ENCODE data around the gene HSD17B11. TPM values are rescaled to one million over a fixed set of nuclear protein-coding genes. Genes with fewer than 3 reads are reported as not detected.
A peak's percentile ranks its signal among the peaks of the same experiment; 100 is the strongest.
"Not testable (repeated sequence)": the region's sequence is repeated elsewhere in the genome, so short reads cannot be mapped to it uniquely, and the experiment has no call there.

Gene HSD17B11
- total RNA-seq, 2 donors from 2014 or later, result 17.0 to 24.1 TPM

DNA sequence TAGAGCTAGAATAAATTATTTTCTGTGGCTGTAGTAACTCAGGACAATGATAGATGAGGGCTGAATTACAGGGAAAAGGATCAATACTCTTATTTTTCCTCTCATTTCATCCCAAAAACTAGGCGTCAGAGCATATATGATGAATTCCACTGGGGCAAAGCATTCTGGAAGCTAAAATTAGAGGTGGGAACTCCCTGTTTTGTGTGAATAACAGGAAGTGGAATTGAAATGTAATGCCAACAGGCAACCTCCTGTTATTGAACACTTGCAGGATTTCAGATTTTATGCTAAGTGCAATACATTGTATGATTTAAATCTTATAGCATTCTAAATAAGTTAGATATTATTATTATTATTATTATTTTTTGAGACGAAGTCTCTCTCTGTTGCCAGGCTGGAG lies 20.9 kb downstream of the HSD17B11 start:
- intact Hi-C loops (cut with DNase I), result loop anchor here in 1 of 2 donors (10.0 kb wide), 2 partner anchors 95 to 475 kb away; no protein-coding TSS in a partner anchor
- no peak for ATAC-seq
- DNase-seq, result no peak

DNA sequence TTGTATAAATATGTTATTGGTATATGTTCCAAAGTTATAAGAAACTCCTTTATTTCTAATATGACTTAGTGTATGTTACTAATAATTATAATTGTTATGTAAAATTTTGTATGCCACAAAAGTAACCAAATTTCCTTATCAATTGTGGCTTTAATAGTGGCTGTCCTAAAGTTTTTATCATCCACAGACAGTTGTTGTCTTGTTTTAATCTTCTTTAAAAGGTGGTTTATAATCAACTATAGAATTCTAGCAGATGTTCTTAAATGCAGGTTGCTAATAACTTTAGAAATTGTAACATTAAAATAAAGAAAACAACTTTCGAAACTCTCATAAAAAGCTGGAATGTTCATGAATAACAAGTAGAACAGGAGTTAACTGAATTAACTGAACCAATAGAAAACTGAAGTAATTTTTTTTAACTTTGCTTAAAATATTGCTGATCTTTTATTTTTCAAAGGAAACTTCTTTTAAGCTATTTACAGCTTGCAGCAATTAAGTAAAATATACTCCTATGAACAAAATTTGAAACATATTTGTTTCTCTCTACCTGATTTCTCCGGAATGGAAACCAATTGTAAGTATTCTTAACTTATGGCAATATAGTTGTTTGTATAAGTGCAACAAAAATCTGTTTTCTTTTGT lies 24.3 kb downstream of the HSD17B11 start:
- intact Hi-C loops (cut with DNase I), result no loop called here
- DNase-seq, result no peak

DNA sequence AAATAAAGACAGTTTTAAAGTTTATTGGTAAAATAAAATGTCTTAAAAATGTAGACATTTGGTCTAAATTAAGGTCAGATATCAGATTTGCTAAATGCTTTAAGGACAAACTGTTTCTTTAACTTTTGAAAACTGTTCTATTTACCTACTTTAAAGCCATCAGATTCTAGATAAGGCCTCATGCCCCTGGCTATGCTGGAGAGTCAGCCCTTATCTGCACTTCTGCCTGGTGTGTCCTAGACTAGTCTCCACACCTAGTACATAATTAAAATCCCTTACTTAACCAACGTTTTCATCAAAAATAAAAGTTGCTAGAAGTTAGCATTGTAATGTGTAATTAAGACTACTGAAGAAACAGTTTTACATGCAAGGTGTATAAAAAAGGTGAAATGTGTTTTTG lies 25.6 kb downstream of the HSD17B11 start:
- DNase-seq (no peak), ATAC-seq (no peak)
- intact Hi-C loops (cut with DNase I), result no loop called here

More for the DNA sequence above, 24.3 kb downstream of the HSD17B11 start:
- no peak for ATAC-seq

DNA sequence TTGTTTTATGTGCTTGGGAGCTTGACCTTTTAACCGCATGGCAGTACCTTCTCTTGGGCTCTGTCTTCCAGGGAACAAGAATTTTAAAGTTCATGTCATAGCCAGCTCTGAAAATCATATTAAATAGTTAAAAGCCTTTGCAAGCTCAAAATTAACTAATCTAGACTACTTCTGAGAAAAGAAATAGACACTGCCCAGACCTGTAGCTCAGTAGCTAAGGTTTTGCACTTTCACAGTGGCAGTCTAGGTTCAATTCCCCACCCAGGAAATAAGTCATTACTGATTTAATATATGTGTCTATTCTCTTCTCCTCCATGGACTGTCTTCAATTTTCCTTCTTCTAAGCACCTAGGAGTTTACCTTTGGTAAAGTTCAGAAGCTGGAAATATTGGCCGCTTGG lies 27.4 kb downstream of the HSD17B11 start:
- DNase-seq (no peak), ATAC-seq (no peak)
- intact Hi-C loops (cut with DNase I), result loop anchor here in 1 of 2 donors (5.0 kb wide), 1 partner anchor 479 kb away; no protein-coding TSS in a partner anchor

DNA sequence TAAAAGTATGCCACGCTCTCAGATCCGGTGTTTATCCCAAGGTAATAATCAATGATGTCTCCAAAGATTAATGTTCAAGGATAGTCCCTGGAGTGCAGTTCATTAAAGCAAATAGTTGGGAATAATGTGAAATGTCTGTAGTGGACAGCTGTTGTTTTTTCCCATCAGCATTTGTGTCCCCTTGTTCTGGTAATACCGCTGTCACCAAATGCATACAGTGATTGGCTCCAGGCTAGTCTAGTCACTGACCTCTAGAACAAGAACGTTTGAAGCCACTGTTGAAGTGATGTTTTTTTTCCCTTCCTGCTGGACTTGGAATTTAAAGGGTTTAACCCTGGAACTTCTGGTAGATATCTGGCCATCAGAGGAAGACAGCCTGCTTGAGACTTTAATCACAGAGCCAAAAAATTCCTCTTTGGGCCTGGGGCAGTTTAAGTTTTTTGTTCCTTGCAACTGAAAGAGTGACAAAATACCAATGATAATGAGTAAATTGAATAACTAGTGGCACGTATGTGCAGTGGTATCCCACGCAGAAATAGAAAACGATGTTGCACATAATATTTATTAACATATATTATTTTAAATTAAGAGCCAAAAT lies 30.6 kb downstream of the HSD17B11 start:
- ATAC-seq (no peak), DNase-seq (no peak)
- intact Hi-C loops (cut with DNase I), result loop anchor here in 1 of 2 donors (5.0 kb wide), 1 partner anchor 482 kb away; no protein-coding TSS in a partner anchor

DNA sequence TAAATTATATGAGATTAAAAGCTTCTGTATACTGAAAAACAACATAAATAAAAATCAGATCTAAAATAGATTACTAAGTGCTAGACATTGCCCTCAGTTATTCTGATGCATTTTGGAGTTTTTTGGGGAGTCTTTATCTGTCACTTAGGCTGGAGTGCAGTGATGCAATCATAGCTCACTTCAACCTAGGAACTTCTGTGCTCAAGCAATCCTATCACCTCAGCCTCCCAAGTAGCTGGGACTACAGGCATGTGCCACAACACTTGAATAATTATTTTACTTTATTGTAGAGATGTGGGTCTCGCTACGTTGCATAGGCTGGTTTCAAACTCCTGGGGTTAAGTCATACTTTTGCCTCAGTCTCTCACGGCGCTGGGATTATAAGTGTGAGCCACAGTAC lies 31.7 kb downstream of the HSD17B11 start:
- intact Hi-C loops (cut with DNase I), result no loop called here
- no peak for ATAC-seq
- DNase-seq, result no peak

DNA sequence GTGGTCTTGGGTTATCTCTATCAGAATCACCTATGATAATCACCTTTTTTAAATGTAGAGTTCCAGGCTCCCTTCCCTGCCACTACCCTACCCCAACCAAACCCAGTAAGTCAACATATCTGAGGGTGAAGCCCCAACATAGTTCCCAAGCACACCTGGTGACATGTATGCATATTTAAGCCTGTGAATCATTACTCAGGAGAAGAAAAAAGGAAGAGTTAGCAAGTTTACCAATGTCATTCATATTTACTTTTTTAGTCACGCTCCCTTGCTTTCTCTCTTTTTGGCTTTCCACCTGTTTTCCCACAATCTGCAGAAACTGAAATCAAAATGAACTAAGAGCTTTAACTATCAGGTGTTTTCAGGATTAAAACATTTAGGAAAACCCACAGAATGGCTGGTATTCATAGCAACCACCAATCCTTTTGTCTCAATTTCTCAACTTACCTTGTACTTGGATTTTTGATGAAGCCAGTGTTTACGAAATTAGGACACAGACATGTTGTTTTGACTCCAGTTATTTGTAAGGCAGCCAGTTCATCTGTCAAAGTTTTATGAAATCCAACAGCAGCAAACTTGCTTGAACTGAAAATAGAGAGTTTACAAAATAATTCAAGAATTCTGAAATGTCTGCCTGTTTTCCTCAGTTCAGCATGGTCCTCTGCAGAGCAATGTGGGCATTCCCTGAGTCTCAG lies 34.0 kb downstream of the HSD17B11 start:
- DNase-seq, result no peak
- intact Hi-C loops (cut with DNase I), result no loop called here
- ATAC-seq, result no peak

DNA sequence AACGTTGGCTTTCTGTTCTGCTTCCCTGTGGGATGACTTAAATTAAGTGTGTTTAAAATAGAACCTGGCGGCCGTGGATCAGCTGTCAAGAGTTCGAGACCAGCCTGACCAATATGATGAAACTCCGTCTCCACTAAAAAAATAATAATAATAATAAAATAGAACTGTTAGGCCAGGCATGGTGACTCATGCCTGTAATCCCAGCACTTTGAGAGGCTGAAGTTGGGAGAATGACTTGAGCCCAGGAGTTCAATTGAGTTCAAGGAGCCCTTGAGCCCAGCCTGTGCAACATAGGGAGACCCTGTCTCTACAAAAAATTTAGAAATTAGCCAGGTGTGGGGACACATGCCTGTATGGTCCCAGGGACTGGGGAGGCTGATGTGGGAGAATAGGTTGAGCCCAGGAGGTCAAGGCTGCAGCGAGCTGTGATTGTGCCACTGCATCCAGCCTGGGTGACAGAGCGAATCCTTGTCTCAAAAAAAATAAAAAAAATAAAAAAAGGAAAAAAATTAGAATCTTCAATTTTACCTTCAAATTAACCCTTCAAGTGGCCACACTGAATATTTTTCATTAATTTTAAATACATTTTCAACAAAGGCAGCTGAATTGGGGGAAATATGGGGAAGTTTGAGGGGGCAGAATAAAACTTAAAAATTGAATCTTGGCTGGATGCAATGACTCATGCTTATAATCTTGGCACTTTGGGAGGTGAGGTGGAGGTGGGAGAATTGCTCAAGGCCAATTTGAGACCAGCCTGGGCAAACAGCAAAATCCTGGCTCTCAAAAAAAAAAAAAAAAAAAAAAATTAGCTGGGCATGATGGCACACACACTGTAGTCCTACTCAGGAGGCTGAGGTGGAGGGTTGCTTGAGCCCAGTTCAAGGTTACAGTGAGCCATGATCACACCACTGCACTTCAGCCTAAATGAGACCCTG lies 36.6 kb downstream of the HSD17B11 start:
- intact Hi-C loops (cut with DNase I), result no loop called here
- DNase-seq, result no peak
- ATAC-seq, result peak in 1 of 2 donors; percentile 60

DNA sequence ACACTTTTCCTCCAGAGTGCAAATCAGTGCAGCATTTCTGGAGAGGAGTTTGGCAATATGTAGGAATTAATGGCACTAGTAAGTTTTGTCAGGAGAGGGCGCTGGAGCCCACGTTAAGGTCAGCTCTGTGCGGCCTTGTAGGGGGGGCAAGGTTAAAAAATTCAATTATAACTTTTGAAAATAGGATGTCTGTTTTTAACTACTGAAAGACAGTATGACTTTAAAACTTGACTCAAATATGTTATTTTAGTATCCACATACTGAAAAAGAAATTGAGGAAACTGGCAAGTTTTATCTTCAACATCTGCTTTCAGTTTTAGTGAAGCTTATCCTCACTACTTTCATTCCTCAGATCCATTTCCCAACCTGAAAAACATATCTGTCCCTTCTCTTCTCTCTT lies 37.4 kb downstream of the HSD17B11 start:
- intact Hi-C loops (cut with DNase I), result no loop called here
- ATAC-seq, result peak; percentile 70 to 79
- DNase-seq, result peak; percentile 43

DNA sequence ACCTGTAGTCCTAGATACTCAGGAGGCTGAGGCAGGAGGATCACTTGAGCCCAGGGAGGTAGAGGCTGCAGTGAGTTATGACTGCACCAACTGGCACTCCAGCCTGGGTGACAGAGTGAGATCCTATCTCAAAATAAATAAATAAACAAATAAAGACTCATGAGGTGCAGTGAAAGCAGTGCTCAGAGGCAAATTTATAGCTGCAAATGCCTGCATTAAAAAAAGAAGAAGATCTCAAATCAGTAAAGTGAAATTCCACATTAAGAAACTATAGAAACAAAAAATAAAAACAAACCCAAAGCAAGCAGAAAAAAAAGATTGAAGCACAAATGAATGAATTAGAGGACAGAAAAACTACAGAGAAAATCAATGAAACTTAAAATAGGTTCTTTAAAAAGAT lies 45.8 kb downstream of the HSD17B11 start:
- no peak for DNase-seq

DNA sequence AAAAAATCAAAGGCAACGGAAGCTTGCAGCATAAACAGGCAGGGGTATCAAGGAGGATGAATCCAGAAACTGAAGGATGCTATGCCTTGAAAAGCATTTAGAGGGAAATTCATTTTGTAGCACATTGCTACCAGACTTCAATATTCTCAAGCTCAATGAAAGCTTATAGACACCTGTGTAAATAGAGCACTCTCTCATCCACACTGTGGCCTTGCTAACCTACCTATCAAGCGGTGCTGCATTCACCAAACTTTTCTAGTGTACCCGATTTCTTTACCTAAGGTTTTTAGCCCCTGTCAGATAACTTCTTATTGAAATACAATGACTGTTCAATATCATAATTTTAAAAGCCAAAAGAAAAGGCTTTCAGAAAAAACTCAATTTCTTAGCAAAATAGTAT lies 48.1 kb downstream of the HSD17B11 start:
- DNase-seq (no peak), ATAC-seq (no peak)
- intact Hi-C loops (cut with DNase I), result no loop called here

More for the DNA sequence above, 45.8 kb downstream of the HSD17B11 start:
- no peak for ATAC-seq
- intact Hi-C loops (cut with DNase I), result no loop called here

DNA sequence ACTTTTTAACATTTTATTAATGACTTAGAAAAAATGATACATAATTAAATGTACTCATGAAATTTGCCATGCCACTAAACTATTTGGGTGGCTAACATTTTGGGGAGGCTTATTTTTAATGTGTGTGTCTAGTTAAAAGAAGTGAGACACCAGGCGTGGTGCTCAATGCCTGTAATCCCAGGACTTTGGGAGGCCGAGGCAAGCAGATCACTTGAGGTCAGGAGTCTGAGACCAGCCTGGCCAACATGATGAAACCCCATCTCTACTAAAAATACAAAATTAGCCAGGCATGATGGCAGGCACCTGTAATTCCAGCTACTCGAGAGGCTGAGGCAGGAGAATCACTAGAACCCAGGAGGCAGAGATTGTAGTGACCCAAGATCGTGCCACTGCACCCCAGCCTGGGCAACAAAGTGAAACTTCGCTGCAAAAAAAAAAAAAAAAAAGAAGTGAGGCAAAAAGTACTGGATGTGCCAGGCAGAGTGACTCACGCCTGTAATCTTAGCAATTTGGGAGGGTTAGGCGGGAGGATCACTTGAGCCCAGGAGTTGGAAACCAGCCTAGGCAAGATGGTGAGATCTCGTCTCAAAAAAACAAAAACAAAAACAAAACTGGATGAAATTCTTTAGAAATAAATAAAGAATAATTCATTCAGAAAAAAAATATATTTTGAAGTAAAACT lies 48.9 kb downstream of the HSD17B11 start:
- intact Hi-C loops (cut with DNase I), result not testable (repeated sequence)
- peak; percentile 68 to 93 for ATAC-seq
- DNase-seq, result peak; percentile 29

DNA sequence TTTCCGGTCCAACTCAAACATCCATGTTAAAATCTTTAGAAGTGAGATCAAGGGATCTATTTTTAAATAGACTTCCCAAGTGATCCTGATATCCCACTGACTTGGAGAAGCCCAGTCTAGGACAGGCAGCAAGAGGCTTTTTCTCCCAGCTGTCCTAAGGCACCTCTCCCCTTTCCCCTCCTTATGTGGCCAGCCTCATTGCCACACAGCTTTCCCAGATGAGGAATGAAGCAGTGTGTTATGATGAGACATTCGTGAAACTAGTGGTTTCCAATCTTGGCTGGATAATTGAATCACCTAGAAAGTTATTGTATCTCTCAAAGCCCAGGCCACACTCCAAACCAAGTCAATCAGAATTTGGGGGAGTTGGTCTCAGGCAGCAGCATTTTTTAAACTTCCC lies 51.5 kb downstream of the HSD17B11 start:
- ATAC-seq, result peak in 1 of 2 donors; percentile 78
- intact Hi-C loops (cut with DNase I), result no loop called here
- DNase-seq, result no peak

DNA sequence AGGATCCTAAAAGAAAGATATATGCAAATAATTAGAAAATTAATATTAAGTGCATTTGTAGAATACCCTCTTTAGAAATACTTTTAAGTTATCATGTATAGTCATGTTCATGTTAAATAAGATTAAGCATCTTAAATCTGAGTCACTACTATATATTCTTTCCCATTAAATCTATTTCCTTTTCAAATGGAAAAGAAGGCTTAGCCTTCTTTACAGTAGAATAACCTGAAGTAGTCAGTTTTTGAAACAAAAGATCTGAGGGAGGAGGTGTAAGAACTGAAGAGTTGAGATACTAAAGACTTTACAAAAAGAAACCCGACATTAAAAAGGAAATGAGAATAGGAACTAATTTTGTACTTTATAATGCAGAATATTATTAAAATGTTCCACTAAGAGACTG lies 53.6 kb downstream of the HSD17B11 start:
- ATAC-seq, result no peak
- no peak for DNase-seq
- intact Hi-C loops (cut with DNase I), result no loop called here

DNA sequence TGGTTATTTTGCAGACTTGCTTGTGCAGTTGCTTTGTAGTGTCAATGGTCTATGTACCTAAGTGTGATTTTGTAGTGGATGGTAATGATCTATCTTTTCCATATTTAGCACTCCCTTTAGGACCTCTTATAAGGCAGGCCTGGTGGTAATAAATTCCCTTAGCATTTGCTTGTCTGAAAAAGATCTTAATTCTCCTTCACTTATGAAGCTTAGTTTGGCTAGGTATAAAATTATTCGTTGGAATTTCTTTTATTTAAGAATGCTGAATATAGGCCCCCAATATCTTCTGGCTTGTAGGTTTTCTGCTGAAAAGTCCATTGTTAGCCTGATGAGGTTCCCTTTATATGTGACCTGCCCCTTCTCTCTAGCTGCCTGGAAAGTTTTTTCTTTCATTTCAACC lies 57.7 kb downstream of the HSD17B11 start:
- intact Hi-C loops (cut with DNase I), result no loop called here
- DNase-seq (no peak), ATAC-seq (no peak)

DNA sequence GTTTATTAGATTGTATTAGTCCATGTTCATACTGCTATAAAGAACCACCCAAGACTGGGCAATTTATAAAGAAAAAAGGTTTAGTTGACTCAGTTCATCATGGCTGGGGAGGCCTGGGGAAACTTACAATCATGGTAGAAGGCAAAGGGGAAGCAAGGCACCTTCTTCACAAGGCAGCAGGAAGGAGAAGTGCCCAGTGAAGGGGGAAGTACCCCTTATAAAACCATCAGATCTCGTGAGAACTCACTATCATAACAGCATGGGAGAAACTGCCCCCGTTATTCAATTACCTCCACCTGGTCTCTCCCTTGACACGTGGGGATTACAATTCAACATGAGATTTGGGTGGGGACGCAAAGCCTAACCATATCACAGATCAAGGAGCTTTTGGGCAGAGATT lies 60.2 kb downstream of the HSD17B11 start:
- ATAC-seq (no peak), DNase-seq (no peak)
- intact Hi-C loops (cut with DNase I), result no loop called here

DNA sequence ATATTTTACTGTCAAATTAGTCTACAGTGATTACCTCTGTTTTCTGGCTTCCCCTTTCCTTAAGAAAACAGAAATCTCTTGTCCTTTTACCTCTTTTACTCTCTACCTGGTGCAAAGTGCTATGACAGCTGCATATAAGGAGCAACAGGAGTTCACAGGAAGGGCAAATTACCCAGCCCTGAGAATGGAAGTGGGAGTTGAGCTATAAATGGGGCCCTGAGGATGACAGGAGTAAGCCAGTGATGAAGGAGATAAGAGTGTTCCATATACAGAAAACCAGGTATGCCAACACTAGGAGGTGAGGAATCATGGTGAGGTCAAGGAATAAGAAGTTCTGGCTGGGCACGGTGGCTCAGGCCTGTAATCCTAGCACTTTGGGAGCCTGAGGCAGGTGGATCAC lies 63.9 kb downstream of the HSD17B11 start:
- intact Hi-C loops (cut with DNase I), result no loop called here
- no peak for ATAC-seq
- no peak for DNase-seq

DNA sequence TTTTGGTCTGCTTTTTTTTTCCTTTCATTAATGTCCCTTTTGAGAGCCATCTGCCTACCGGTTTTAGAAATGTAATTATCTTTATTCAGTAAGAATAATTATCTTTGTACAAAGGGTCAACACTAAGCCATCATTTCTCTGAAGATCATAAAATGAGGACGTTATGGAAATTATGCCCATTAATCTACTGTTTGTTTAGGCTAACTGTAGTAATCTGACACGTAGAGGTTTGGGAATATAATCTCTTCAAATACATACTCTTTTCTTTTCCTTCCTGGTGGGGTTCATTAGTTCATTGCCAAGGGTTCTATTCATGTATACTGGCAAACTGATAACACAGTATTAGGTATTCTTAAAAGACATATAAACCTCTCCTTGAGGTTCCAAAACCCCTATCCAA lies 64.5 kb downstream of the HSD17B11 start:
- DNase-seq (no peak), ATAC-seq (no peak)
- intact Hi-C loops (cut with DNase I), result no loop called here

DNA sequence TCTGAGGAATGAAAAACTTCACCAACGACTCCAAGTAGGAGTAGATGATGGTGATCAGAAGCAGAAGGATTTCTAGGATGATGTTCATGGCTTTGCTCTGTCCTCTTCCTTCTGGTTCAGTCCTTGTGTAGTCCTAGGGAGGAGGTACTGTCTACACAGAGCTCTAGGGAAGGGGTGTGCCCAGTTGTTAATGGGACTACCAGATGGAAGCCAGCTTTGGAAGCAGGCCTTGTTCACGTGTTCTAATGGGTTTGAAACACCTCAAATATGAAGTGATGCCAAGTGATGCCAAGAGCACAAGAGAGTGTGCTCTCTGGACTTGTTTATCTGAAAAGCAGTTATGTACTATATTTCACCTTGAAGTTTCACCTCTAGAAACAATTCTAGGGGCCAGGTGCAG lies 68.2 kb downstream of the HSD17B11 start, which contains the start of gene HSD17B13:
Gene HSD17B13 (minus strand): TSS at position 129 of the 400 bp plus-strand sequence. CDS start 41 bp downstream, at position 88.
- no peak for ATAC-seq
- intact Hi-C loops (cut with DNase I), result no loop called here

More for the DNA sequence above, 68.2 kb downstream of the HSD17B11 start, which contains the start of gene HSD17B13:
- no peak for DNase-seq

All from left cardiac atrium (tissue), 4 donors.